Heart right ventricle (tissue), 16 donors: ENCODE data around the gene PDLIM4. TPM values are rescaled to one million over a fixed set of nuclear protein-coding genes. Genes with fewer than 3 reads are reported as not detected.
A peak's percentile ranks its signal among the peaks of the same experiment; 100 is the strongest.

Source experiments
- ATAC-seq, 8 donors: fragments of 200-7000 bp; cut with Tn5 transposase; one replicate each; pipeline ENCODE4 v1.9.1; 2020; ENCODE audit warnings: mild to moderate bottlenecking in 8 of 8, moderate library complexity in 8 of 8, moderate number of reproducible peaks in 1 of 8
- DNase-seq, 2 donors: peaks; one replicate each; pipeline ENCODE4 v3.0.0-alpha.2; 2020
- H3K27ac ChIP-seq, 10 donors: fragments of 200-600 bp; sonication (generic) in 2 of 10; one replicate each; pipeline versions ENCODE4 v1.5.0 to v1.8.0; 2020 to 2022; ENCODE audit warnings: mild to moderate bottlenecking in 3 of 10
- H3K27me3 ChIP-seq, 7 donors: fragments of 200-600 bp; one replicate each; pipeline ENCODE4 v1.8.0; 2021 to 2022; ENCODE audit warnings: mild to moderate bottlenecking in 2 of 7
- H3K36me3 ChIP-seq, 9 donors: fragments of 200-600 bp; sonication (generic) in 1 of 9; one replicate each; pipeline versions ENCODE4 v1.5.0 to v1.8.0; 2020 to 2022; ENCODE audit warnings: mild to moderate bottlenecking in 2 of 9
- H3K4me1 ChIP-seq, 9 donors: fragments of 200-600 bp; sonication (generic) in 1 of 9; one replicate each; pipeline versions ENCODE4 v1.5.0 to v1.8.0; 2020 to 2022; ENCODE audit warnings: mild to moderate bottlenecking in 4 of 9
- H3K4me3 ChIP-seq, 10 donors: fragments of 200-600 bp; sonication (generic) in 2 of 10; one replicate each; pipeline versions ENCODE4 v1.5.0 to v1.8.0; 2020 to 2022; ENCODE audit warnings: mild to moderate bottlenecking in 7 of 10, moderate library complexity in 2 of 10
- H3K9me3 ChIP-seq, 11 donors: fragments of 200-600 bp in 10 of 11; sonication (generic) in 2 of 11; one replicate each; pipeline versions ENCODE4 v1.5.0 to v1.8.0; 2013 to 2022; ENCODE audit warnings: mild to moderate bottlenecking in 2 of 11, control low read depth in 1 of 11, moderate library complexity in 1 of 11
- WGBS, 2 donors: extraction: QIAGEN DNeasy Blood & Tissue Kit; methylation state at CpG; one replicate each; pipeline ENCODE4 v1.1.7; 2013; ENCODE audit warnings: inconsistent platforms in 1 of 2; 5-methylcytosine and 5-hydroxymethylcytosine counted together
- intact Hi-C, 10 donors: fragments of 100-400 bp; cut with DNase I; formaldehyde crosslinking; loops; one replicate each; pipeline versions ENCODE4 v1.11.1 to v1.14.2; 2022
- polyA plus RNA-seq, 2 donors: library from polyadenylated mRNA; stranded (reverse); fragments of 200-250 nt; gene quantifications; one replicate each; pipeline ENCODE4 v1.2.3, GENCODE V29; 2013
- total RNA-seq, 10 donors: library from RNA; stranded (reverse); fragmentation: NEBNext Ultra II Directional in 3 of 10; extraction: Animal tissue kit (Norgen Biotek cat#: 25700) in 3 of 10; gene quantifications; one replicate each; pipeline versions ENCODE4 v1.2.1 to v1.2.4, GENCODE V29; 2021 to 2023
- TF ChIP-seq, protein P1 (sequence below), 9 donors: fragments of 200-600 bp; sonication (generic) in 2 of 9; IDR thresholded peaks; one replicate each; pipeline versions ENCODE4 v1.5.0 to v1.8.0; 2021 to 2022; ENCODE audit warnings: antibody characterized with exemption in 9 of 9, mild to moderate bottlenecking in 5 of 9, moderate library complexity in 1 of 9
- donor health status: Arrhythmogenic right ventricular cardiomyopathy.
- donor health status: ischemic (EF 13 %, LVEDD 7.1; RV severe dilation, severe dysfunction).
- donor health status: healthy with polysubstance abuse.
- donor health status: DM: no; HTN: yes; CAD: no.
- donor health status: DM: no; HTN: no; CAD: no.
- donor health status: ischemic (EF 25% LVEDD 6.9; RV normal size, moderate dysfunction).
- donor health status: ischemic (EF 25% LVEDD 5.7; RV mildly dilated, moderate dysfunction).
- donor health status: healthy.
- donor health status: DM: yes; HTN: yes; CAD: no.
- donor health status: Ischemic cardiomyopathy.
- donor health status: ischemic (EF 35%, LVEDD 5.7; RV mildly dilated, moderate dysfunction).
- donor health status: nonischemic (EF 11% LVEDD 7.7; RV severe dilation, severe dysfunction).
- donor health status: DM: yes; HTN: yes; CAD: no.
- donor health status: PGD.
- donor health status: ischemic (EF 29% LVEDD 5.4; RV normal size, mild dysfunction).
- donor health status: nonischemic (EF 23%, LVEDD 6.1; RV moderate dilation, normal function).

PDLIM4 gene
- total and polyA plus RNA-seq, 12 donors, result 2.1 to 15.3 (median 3.6) TPM

DNA sequence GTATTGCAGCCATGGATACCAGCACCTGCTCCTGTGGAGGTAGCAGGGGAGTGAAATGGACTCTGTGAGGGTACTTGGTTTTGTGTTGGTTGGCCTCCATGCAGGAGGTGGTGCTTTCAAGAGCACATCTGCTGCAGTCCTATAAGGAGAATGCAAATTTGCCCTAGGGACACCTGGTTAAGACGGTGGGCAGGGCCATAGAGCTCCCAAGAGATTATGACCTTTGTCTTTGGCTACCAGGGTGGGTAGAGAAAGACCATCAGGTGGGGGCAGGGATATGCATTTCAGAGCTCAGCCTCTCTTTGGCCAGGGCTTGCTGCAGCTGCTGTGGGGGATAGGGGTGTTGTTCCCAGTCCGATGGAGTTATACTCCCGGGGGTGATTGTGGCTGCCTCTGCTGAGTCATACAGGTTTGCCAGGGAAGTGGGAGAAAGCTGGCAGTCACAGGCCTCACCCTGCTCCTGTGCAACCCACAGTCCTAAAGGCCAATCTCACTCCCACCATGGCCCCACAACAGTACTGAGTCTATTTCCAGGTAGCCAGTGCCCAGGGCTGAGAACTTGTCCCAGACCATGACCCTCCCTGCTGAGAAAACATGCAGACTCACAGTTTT is 14.0 kb upstream of the PDLIM4 start:
- no peaks in the 10 kb centered on the region for H3K36me3 ChIP-seq
- no peak overlapping the region for H3K4me3 ChIP-seq
- TF ChIP-seq, protein P1, sequence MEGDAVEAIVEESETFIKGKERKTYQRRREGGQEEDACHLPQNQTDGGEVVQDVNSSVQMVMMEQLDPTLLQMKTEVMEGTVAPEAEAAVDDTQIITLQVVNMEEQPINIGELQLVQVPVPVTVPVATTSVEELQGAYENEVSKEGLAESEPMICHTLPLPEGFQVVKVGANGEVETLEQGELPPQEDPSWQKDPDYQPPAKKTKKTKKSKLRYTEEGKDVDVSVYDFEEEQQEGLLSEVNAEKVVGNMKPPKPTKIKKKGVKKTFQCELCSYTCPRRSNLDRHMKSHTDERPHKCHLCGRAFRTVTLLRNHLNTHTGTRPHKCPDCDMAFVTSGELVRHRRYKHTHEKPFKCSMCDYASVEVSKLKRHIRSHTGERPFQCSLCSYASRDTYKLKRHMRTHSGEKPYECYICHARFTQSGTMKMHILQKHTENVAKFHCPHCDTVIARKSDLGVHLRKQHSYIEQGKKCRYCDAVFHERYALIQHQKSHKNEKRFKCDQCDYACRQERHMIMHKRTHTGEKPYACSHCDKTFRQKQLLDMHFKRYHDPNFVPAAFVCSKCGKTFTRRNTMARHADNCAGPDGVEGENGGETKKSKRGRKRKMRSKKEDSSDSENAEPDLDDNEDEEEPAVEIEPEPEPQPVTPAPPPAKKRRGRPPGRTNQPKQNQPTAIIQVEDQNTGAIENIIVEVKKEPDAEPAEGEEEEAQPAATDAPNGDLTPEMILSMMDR (IDR thresholded peaks at IDR 0.05), result no peak
- WGBS, 2 donors, result 91 to 95% methylated on average over 3 of the region's 3 CpGs
- no peak for ATAC-seq
- H3K27ac ChIP-seq, result no peak overlapping the region
- intact Hi-C loops, result no loop called here
- no peaks in the 10 kb centered on the region for H3K27me3 ChIP-seq
- DNase-seq, result no peak
- H3K9me3 ChIP-seq, result peaks cover 0 to 53% (median 17%) of the 10 kb centered on the region in 11 donors
- peaks cover 0 to 3% (median 0%) of the 10 kb centered on the region in 9 donors for H3K4me1 ChIP-seq

DNA sequence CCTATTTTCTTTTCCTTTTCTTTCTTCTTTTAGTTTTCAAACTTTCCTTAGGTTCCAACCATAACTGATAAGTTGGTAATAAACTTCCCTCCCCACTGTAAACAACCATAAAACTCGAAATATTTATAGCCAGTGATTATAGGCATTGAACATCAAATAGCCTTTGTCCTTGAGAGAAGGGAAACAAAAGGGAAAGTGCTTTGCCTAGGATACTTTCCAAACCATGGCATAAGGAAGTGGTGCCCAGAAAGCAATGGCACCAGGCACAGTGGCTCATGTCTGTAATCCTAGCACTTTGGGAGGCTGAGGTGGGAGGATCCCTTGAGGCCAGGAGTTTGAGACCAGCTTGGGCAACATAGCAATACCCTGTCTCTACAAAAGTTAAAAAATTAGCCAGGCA is 11.9 kb upstream of the PDLIM4 start:
- peaks cover 0 to 53% (median 17%) of the 10 kb centered on the region in 11 donors for H3K9me3 ChIP-seq
- WGBS, 2 donors, result 76 to 82% methylated on average over 1 of the region's 1 CpG
- intact Hi-C loops, result no loop called here

DNA sequence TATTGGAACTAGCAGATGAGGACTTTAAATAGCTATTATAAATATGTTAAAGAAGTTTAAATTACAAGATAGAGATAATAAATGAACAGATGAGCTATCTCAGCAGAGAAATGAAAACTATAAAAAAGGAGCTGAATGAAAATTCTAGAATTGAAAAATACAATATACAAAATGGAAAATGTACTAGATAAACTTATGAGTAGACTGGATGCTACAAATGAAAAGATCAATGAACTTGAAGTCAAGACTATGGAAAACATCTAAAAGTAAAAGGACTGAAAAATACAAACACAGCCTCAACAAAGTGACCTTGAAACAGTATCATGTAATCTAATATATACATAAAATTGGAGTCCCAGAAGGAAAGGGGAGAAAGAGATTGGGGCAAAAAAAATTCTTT is 10.7 kb upstream of the PDLIM4 start:
- Histone ChIP-seq H3K4me1 (peaks cover 0 to 3% (median 0%) of the 10 kb centered on the region in 9 donors), H3K36me3 (no peaks in the 10 kb centered on the region), H3K27ac (no peak overlapping the region), H3K9me3 (peaks cover 0 to 50% (median 15%) of the 10 kb centered on the region in 11 donors), H3K4me3 (no peak overlapping the region), H3K27me3 (no peaks in the 10 kb centered on the region)
- intact Hi-C loops, result no loop called here
- no peak for ATAC-seq
- DNase-seq, result no peak
- TF ChIP-seq, protein P1 (IDR thresholded peaks at IDR 0.05), result no peak

More for the DNA sequence above, 11.9 kb upstream of the PDLIM4 start:
- H3K36me3 ChIP-seq, result no peaks in the 10 kb centered on the region
- H3K4me3 ChIP-seq, result no peak overlapping the region
- ATAC-seq (no peak), DNase-seq (no peak)
- no peak overlapping the region for H3K27ac ChIP-seq
- no peaks in the 10 kb centered on the region for H3K27me3 ChIP-seq
- TF ChIP-seq, protein P1 (IDR thresholded peaks at IDR 0.05), result no peak
- H3K4me1 ChIP-seq, result peaks cover 0 to 3% (median 0%) of the 10 kb centered on the region in 9 donors

DNA sequence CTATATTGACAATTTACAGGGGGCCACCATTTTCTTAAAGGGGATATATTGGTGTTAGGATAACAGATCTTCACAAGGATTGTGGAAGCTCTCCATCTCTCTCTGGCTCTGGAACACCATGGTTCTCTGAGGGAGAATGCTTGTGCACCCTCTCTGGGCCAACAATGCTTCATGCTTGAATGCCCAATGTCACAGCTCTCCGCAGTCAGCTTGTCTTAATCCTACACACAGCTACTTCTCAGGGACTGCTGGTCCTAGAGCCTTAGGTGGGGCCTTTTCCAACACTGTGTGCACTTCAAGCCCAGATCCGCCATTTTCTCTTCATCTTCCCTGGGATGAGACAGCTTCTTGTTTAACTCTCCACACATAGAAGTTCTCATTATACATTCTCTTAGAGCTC is 6.9 kb upstream of the PDLIM4 start:
- Histone ChIP-seq H3K4me3 (no peak overlapping the region), H3K36me3 (no peaks in the 10 kb centered on the region), H3K27ac (no peak overlapping the region), H3K9me3 (peaks cover 0 to 28% (median 14%) of the 10 kb centered on the region in 11 donors), H3K4me1 (peaks cover 6 to 19% (median 11%) of the 10 kb centered on the region in 9 donors), H3K27me3 (no peaks in the 10 kb centered on the region)
- WGBS, 2 donors, result 99 to 100% methylated on average over 2 of the region's 2 CpGs
- TF ChIP-seq, protein P1 (IDR thresholded peaks at IDR 0.05), result no peak
- ATAC-seq, result no peak
- DNase-seq, result peak in 1 of 2 donors; percentile 1
- intact Hi-C loops, result no loop called here
